ENCODE results near the gene PLXND1.

DNA sequence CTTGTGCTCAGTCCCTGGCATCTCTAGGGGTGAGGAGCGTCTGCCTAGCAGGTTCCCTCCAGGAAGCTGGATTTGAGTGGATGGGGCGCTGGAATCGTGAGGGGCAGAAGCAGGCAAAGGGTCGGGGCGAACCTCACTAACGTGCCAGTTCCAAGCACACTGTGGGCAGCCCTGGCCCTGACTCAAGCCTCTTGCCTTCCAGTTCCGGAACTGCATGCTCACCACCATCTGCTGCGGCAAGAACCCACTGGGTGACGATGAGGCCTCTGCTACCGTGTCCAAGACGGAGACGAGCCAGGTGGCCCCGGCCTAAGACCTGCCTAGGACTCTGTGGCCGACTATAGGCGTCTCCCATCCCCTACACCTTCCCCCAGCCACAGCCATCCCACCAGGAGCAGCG, 73.1 kb downstream of the PLXND1 start:
- TF ChIP-seq, protein P1, sequence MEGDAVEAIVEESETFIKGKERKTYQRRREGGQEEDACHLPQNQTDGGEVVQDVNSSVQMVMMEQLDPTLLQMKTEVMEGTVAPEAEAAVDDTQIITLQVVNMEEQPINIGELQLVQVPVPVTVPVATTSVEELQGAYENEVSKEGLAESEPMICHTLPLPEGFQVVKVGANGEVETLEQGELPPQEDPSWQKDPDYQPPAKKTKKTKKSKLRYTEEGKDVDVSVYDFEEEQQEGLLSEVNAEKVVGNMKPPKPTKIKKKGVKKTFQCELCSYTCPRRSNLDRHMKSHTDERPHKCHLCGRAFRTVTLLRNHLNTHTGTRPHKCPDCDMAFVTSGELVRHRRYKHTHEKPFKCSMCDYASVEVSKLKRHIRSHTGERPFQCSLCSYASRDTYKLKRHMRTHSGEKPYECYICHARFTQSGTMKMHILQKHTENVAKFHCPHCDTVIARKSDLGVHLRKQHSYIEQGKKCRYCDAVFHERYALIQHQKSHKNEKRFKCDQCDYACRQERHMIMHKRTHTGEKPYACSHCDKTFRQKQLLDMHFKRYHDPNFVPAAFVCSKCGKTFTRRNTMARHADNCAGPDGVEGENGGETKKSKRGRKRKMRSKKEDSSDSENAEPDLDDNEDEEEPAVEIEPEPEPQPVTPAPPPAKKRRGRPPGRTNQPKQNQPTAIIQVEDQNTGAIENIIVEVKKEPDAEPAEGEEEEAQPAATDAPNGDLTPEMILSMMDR (IDR thresholded peaks at IDR 0.05; ENCODE audit: low read depth, low read length): no peak
- no peak for TF ChIP-seq EZH2phosphoT487 (IDR thresholded peaks at IDR 0.05; ENCODE audit: low read depth)
